Measurements from ENCODE around the gene ZFX. TPM values are rescaled to one million over a fixed set of nuclear protein-coding genes. Genes with fewer than 3 reads are reported as not detected.

The ZFX gene
- total RNA-seq, 1 experiment from 2014 or later, result 66.8 TPM

GRCh38 chrX:24147165-24147564 lies 2.4 kb upstream of the ZFX start:
- no peak overlapping the region for H3K4ac ChIP-seq (ENCODE audit: low read depth, low read length)

More at GRCh38 chrX:24147165-24147564, 2.4 kb upstream of the ZFX start:
- H3K27me3 ChIP-seq (ENCODE audit: insufficient read depth, low read length), result no peaks in the 10 kb centered on the region
- Mint-ChIP-seq H3K27ac (peak overlapping the region; percentile 17 to 95 (median 95); a peak in 6 of 7 replicates), H3K36me3 (ENCODE audit: insufficient read depth in 1 of 3, low read depth in 3 of 3) (peaks cover 0 to 6% (median 3%) of the 10 kb centered on the region in 3 experiments; a peak in 3 of 7 replicates), H3K4me3 (peak overlapping the region; percentile 16 to 45; a peak in 1 of 5 replicates), H3K4me1 (peaks cover 46 to 52% of the 10 kb centered on the region in 2 experiments), H3K9me3 (no peaks in the 10 kb centered on the region), H3K27me3 (ENCODE audit: low read depth) (no peaks in the 10 kb centered on the region)
- peaks cover 9% of the 10 kb centered on the region for H3K23me2 ChIP-seq (ENCODE audit: insufficient read length, low read depth, low read length, poor library complexity, severe bottlenecking)
- H3K9ac ChIP-seq (ENCODE audit: extremely low read depth, insufficient read length, low read length), result no peak overlapping the region
- DNase-seq, result no peak
- no peak overlapping the region for H3K23ac ChIP-seq (ENCODE audit: insufficient read length, low read depth, low read length)
- H2AFZ ChIP-seq (ENCODE audit: low read length), result no peak overlapping the region
- no peak overlapping the region for H3T11ph ChIP-seq (ENCODE audit: low read length)
- no peak overlapping the region for H2AK5ac ChIP-seq (ENCODE audit: insufficient read length, low read length)
- H3K27ac ChIP-seq (ENCODE audit: insufficient read length, low read depth, low read length), result no peak overlapping the region
- H3K9me3 ChIP-seq (ENCODE audit: control insufficient read depth, low read depth, low read length), result no peaks in the 10 kb centered on the region
- no peak overlapping the region for H4K5ac ChIP-seq (ENCODE audit: insufficient read length, low read depth, low read length)
- no peak overlapping the region for H2BK12ac ChIP-seq (ENCODE audit: insufficient read length, low read depth, low read length)
- H2BK15ac ChIP-seq (ENCODE audit: low read depth, low read length), result no peak overlapping the region
- H3K79me1 ChIP-seq (ENCODE audit: insufficient read depth, low read depth, low read length, poor library complexity, severe bottlenecking), result no peaks in the 10 kb centered on the region
- H2BK120ac ChIP-seq (ENCODE audit: low read depth, low read length, poor library complexity, severe bottlenecking), result no peak overlapping the region
- peaks cover 10% of the 10 kb centered on the region; the same call in 1 of the 2 replicates for H3K79me2 ChIP-seq (ENCODE audit: insufficient read depth, low read length)
- no peak overlapping the region for H3K4me2 ChIP-seq (ENCODE audit: insufficient read depth, insufficient read length, low read length)
- no peaks in the 10 kb centered on the region for H4K20me1 ChIP-seq (ENCODE audit: control insufficient read depth, insufficient read depth, insufficient read length)
- H2BK5ac ChIP-seq (ENCODE audit: insufficient read length, low read length), result no peak overlapping the region
- no peak overlapping the region for H4K8ac ChIP-seq (replicated peaks; ENCODE audit: insufficient read length, low read depth, low read length)
- no peak overlapping the region for H2BK20ac ChIP-seq (ENCODE audit: low read depth, low read length, poor library complexity, severe bottlenecking)
- no peak overlapping the region for H3K14ac ChIP-seq (ENCODE audit: insufficient read depth, low read length)
- no peak overlapping the region for H4K91ac ChIP-seq (ENCODE audit: insufficient read length, low read depth, low read length)
- H3K18ac ChIP-seq (ENCODE audit: insufficient read length, low read depth, low read length), result no peak overlapping the region
- TF ChIP-seq CTCF (conservative IDR thresholded peaks at IDR 0.05), result no peak
- no peak overlapping the region for H3K56ac ChIP-seq (ENCODE audit: insufficient read length, low read depth, low read length)
- peaks cover 4% of the 10 kb centered on the region; the same call in 1 of the 2 replicates for H3K4me1 ChIP-seq (ENCODE audit: insufficient read depth, low read length)
